Fibroblast of villous mesenchyme (primary cell): ENCODE measurements around the gene REEP2. TPM values are rescaled to one million over a fixed set of nuclear protein-coding genes. Genes with fewer than 3 reads are reported as not detected.

ENCODE experiments used
- DNase-seq: peaks from one replicate; pipeline ENCODE4 v3.0.0-alpha.2; 2010; ENCODE audit warnings: low read depth
- H3K4me3 ChIP-seq: 2 replicates; pipeline ENCODE4 v1.5.1; 2011; ENCODE audit warnings: low read depth, mild to moderate bottlenecking, low read length
- CTCF ChIP-seq: IDR thresholded peaks from 2 replicates; pipeline ENCODE4 v1.5.1; 2012; ENCODE audit warnings: low read depth, mild to moderate bottlenecking, low read length; ENCODE audit not compliant: insufficient read depth
- total RNA-seq: library from RNA; depleted of rRNA; stranded (reverse); fragments of >200 nt; gene quantifications from 2 replicates; pipeline ENCODE4 v1.2.3, GENCODE V29; 2012

REEP2 gene
- total RNA-seq, 1 donor: 13.0 TPM

- H3K4me3 ChIP-seq: no peak overlapping the region
- DNase-seq: no peak
These were observed 2.4 kb downstream of the REEP2 start for GRCh38 chr5:138441221-138441620.

GRCh38 chr5:138444078-138444773, 5.4 kb downstream of the REEP2 start:
- no peak for DNase-seq
- no peak for TF ChIP-seq CTCF
- H3K4me3 ChIP-seq: no peak overlapping the region

More at GRCh38 chr5:138441221-138441620, 2.4 kb downstream of the REEP2 start:
- TF ChIP-seq CTCF: no peak

- H3K4me3 ChIP-seq: no peak overlapping the region
- no peak for DNase-seq
These were observed 6.1 kb downstream of the REEP2 start for GRCh38 chr5:138444774-138445546.

GRCh38 chr5:138445547-138446271, 6.9 kb downstream of the REEP2 start:
- no peak for TF ChIP-seq CTCF
- no peak overlapping the region for H3K4me3 ChIP-seq
- DNase-seq: no peak

More at GRCh38 chr5:138444774-138445546, 6.1 kb downstream of the REEP2 start:
- TF ChIP-seq CTCF: no peak

GRCh38 chr5:138448070-138448469, 9.2 kb downstream of the REEP2 start:
- no peak for TF ChIP-seq CTCF
- H3K4me3 ChIP-seq: no peak overlapping the region
- no peak for DNase-seq

- no peak overlapping the region for H3K4me3 ChIP-seq
- DNase-seq: no peak
- TF ChIP-seq CTCF: no peak
These were observed 9.9 kb downstream of the REEP2 start for GRCh38 chr5:138448481-138449398.
